Measurements from ENCODE around the gene ZNF512.
"Not testable (repeated sequence)": the region's sequence is repeated elsewhere in the genome, so short reads cannot be mapped to it uniquely, and the experiment has no call there.

ZNF512 gene, protein sequence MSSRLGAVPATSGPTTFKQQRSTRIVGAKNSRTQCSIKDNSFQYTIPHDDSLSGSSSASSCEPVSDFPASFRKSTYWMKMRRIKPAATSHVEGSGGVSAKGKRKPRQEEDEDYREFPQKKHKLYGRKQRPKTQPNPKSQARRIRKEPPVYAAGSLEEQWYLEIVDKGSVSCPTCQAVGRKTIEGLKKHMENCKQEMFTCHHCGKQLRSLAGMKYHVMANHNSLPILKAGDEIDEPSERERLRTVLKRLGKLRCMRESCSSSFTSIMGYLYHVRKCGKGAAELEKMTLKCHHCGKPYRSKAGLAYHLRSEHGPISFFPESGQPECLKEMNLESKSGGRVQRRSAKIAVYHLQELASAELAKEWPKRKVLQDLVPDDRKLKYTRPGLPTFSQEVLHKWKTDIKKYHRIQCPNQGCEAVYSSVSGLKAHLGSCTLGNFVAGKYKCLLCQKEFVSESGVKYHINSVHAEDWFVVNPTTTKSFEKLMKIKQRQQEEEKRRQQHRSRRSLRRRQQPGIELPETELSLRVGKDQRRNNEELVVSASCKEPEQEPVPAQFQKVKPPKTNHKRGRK

DNA sequence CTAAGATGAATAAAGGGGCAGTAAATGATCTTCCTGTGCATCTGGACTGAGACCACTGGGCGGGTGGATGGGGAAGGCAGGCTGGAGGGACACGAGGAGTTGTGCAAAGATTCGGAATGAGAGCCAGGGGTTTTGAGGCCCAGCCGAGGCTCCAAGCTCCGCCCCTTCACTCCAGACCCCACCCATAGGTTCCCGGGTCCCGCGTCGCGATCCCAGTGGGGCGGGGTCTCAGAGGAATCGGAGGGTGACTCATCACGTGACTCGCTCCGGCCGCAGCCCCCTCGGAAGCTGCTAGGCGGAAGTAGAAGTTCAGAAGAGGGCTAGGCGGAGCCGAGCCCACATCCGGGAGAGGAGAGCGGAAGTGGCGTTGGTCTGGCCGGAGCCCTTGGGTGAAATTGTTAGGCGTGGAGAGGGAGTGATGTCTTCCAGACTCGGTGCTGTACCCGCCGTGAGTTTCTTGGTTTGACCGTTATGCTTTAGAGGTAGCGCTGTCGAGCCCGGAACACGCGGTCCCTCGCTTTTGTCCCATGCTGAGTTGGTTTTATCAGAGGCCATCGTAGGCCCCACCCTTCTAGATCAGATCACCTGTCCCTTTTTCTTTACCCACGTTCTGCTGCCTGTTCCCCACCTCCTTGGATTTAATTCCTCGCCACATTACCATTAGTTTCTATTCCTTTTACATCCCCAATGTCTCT, at the start of gene ZNF512:
ZNF512 (plus strand) TSS at position 348 of the 695 bp plus-strand sequence; CDS start at position 419, 71 bp downstream.
- DNase-seq = peak; percentile 92

DNA sequence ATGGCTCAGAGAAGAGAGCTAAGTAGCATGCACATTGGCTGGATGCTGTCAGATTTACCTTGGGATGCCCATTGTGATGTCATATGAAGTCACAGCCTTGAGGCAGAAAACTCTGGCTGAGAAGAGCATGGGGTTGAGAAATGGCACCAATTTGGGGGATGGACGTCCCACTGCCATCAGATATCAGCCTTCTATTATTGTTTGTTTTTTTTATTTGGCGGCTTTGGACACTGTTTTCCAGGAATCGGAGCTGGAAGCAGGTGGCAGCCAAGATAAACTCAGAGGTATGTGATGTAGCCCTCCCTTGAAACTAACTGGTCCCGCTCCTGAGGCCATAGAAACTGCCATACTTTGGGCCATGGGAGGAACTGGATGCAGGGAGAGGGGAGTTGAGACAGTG, 45.6 kb upstream of the ZNF512 start:
- no peak for DNase-seq

DNA sequence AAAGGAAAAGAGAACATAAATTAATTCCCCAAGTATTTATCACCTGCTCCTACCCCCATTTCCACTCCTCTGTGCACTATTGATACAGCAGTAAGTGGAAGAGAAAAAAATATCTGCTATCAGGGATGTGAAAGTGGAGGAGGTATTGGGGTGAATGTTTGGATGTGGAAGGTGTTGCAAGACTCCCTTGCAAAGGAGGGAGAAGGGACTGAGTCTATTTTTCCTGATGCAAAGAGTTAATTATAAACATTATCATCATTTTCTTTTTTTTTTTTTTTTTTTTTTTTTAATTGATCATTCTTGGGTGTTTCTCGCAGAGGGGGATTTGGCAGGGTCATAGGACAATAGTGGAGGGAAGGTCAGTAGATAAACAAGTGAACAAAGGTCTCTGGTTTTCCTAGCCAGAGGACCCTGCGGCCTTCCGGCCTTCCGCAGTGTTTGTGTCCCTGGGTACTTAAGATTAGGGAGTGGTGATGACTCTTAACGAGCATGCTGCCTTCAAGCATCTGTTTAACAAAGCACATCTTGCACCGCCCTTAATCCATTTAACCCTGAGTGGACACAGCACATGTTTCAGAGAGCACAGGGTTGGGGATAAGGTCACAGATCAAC, 43.9 kb upstream of the ZNF512 start:
- not testable (repeated sequence) for DNase-seq

DNA sequence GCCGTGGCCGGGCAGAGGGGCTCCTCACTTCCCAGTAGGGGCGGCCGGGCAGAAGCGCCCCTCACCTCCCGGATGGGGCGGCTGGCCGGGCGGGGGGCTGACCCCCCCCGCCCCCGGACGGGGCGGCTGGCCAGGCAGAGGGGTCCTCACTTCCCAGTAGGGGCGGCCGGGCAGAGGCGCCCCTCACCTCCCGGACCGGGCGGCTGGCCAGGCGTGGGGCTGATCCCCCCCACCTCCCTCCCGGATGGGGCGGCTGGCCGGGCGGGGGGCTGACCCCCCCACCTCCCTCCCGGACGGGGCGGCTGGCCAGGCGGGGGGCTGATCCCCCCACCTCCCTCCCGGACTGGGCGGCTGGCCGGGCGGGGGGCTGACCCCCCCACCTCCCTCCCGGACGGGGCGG, 43.2 kb upstream of the ZNF512 start:
- DNase-seq = not testable (repeated sequence)

DNA sequence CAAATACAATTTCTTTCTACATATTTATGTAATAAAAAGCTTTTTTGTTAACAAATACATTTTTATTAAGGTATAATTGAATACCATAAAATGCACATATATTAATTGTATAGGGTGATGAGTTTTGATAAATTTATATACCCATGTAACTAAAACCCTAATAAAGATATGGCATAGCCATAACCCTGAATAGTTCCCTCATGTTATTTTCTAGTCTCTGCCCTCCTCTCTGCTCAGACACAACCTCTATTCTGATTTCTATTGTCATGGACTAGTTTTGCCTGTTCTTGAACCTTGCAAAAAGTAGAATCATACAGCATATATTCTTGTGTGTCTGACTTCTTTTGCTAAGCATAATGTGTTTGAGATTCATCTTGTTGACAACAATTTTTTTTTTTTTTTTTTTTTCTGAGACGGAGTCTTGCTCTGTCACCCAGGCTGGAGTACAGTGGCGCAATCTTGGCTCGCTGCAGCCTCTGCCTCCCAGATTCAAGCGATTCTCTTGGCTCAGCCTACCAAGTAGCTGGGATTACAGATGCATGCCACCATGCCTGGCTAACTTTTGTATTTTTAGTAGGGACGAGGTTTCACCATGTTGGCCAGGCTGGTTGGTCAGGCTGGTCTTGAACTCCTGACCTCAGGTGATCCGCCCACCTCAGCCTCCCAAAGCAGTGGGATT, 38.6 kb upstream of the ZNF512 start:
- DNase-seq = no peak

DNA sequence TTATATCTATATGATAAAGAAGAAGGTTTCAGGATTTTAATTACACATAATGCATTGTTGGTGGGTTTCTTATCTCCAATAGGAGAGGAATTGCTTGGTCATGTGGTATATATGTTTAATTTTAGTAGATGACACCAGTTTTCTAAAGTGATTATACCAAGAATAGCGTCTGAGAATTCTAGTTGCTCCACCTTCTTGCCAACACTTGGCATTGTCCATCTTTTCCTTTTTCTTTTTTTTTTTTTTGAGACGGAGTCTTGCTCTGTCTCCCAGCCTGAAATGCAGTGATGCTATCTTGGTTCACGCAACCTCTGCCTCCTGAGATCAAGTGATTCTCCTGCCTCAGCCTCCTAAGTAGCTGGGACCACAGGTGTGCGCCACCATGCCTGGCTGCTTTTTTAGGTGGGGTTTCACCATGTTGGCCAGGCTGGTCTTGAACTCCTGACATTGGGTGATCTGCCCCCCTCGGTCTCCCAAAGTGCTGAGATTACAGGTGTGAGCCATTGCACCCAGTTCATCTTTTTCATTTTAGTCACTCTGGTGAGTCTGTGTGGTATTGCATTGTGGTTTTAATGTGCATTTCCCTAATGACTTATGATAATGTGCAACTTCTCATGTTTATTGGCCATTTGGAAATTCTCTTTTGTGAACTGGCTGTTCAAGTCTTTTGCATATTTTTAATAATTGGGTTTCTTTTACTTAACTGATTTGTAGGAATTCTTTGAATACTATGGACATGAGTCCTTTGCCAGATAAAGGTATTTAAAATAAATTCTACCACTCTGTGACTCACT, 37.3 kb upstream of the ZNF512 start:
- peak; percentile 3 for DNase-seq

DNA sequence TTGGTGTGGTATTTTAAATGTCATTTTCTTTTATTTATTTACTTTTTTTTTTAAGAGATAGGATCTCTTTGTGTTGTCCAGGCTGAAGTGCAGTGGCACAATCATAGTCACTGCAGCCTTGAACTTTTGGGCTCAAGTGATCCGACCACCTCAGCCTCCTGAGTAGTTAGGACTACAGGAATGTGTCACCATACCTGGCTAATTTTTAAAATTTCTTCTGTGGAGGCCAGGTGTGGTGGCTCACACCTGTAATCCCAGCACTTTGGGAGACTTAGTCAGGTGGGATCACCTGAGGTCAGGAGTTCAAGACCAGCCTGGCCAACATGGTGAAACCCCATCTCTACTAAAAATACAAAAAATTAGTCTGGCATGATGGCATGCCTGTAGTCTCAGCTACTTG, 33.5 kb upstream of the ZNF512 start:
- no peak for DNase-seq

DNA sequence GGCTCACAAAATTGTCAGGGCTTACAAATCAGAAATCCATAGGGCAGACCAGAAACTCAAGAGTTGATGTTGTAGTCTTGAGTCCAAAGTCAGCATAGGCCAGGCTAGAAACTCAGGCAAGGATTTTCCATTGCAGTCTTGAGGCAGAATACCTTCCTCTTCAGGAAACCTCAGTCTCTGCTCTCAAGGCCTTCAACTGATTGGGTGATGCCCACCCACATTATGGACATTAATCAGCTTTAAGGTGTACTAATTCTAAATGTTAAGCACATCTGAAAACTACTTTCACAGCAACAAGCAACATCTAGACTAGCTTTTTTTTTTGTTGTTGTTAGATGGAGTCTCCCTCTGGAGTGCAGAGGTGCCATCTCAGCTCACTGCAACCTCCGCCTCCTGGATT, 31.3 kb upstream of the ZNF512 start:
- DNase-seq = no peak

DNA sequence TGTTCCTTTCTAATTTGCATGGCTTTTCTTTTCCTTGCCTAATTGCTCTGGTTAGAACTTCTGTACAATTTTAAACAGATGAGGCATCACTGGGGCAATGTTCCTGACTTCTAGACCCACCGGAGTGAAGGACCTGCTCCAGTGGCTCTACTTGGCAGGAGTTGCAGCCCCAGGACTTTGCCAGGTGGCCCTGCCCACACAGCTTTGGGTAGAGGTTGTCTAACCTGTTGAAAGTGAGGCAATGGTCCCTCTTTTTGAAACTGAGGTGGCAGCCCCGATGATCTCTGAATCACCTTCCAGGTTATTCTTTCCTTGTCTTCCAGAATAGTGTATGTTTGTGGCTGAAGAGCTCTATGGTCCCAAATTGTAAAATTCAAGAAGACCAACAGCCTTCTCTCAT, 29.9 kb upstream of the ZNF512 start:
- DNase-seq = no peak

DNA sequence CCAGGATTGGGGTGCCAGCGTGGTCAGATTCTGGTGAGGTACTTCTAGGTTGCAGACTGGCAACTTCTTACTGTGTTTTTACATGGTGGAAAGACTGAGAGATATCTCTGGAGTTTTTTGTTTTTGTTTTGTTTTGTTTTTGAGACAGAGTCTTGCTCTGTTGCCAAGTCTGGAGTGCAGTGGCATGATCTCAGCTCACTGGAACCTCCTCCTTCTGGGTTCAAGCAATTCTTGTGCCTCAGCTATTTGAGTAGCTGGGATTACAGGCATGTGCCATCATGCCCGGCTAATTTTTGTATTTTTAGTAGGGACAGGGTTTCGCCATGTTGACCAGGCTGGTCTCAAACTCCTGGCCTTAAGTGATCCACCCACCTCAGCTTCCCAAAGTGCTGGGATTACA, 28.4 kb upstream of the ZNF512 start:
- not testable (repeated sequence) for DNase-seq

DNA sequence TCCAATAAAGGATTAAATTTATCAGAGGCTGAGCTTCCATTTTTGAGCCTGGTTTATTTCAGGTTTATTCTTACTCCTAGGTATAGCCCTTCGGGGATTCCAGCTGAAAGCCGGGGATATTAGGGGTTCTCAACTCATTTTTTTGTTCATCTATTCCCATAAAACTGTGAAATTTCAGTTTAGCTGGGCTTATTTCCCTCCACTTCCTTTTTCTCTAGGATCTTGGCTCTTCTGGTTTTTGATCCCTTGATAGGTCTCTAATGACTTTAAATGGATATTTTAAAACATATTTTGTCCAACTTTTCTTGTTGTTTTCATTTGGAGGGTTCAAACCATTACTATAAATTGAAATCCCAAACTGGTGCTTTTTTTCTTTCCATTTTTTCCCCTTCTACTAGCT, 23.6 kb upstream of the ZNF512 start:
- no peak for DNase-seq

DNA sequence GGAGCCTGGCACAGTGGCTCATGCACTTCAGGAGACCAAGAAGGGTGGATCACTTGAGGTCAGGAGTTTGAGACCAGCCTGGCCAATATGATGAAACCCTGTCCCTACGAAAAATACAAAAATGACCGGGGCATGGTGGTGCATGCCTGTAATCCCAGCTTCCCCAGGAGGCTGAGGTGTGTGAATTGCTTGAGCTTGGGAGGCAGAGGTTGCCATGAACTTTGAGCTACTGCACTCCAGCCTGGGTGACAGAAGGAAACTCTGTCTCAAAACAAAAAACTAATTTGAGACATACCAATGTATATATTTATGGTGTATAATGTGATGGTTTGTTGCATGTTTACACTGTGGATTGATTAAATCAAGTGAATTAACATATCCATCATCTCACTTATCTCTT, 21.8 kb upstream of the ZNF512 start:
- no peak for DNase-seq

DNA sequence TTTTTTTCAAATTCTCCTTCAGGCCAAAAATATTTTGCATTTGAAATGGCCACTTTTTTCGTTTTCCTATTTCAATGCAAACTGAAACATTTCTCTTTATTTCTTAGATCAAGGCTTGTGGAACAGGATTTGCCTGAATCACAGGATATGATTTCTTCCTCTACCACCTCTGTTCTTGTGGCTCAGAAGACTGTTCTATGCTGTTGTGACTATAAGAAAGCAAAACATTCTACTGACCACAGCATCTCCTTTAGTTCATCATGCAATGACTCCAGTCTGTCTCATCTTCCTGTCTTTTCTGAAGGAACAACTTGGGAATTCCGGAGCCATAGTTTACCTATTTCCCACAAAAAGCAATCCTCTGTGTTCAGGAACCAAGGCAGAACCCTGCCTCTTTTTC, 16.2 kb upstream of the ZNF512 start:
- no peak for DNase-seq

DNA sequence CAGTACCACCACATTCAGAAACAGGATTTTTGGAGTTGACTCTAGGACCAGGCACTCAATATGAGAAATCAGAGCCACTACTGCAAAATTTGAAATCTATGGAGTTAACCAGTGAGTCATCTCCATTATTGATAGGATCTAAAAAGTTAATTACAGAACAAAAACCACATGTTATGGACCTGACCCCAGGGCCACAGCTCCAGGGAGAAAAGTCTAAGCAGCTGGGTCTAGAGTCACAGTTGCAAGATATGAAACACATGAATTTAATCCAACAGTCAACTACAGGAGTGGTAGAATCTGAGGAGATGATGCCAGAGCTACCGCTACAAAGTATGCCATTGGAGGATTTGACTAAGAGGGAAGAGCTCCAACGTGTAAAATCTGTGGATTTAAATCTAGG, 13.4 kb upstream of the ZNF512 start:
- DNase-seq = no peak

DNA sequence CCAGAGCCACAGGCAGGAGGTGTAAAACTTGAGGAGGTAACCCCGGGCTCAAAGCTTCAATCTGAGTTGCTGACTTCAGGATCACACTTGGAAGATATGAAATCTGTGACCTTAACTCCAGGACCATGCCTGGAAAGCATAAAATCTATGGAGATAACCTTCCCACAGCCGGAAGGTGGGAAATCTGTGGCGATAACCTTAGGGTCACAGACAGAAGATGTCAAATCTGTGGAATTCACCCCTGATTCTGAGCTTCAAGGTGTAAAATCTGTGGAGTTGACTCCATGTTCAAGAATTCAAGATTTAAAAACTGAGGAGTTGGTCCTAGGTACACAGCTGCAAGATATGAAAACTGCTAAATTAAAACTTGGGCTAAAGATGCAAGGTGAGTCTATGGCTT, 11.6 kb upstream of the ZNF512 start:
- DNase-seq = no peak

DNA sequence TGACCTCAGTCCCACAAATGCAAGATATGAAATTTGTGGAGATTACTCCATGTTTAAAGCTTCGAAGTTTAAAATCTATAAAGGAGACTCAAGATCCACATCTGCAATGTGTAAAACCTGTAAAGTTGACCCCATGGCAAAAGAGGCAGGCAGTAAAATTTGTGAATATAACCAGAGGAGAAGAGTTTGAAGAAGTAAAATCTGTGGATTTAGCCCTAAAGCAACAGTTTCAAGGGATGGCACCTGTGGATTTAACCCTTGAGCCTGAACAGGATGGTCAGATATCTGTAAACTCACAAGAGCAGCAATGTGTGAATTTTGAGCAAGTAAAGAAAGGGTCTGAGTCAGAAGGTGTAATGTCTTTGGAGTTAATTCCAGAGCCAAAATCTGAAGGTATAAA, 11.2 kb upstream of the ZNF512 start:
- DNase-seq = no peak

DNA sequence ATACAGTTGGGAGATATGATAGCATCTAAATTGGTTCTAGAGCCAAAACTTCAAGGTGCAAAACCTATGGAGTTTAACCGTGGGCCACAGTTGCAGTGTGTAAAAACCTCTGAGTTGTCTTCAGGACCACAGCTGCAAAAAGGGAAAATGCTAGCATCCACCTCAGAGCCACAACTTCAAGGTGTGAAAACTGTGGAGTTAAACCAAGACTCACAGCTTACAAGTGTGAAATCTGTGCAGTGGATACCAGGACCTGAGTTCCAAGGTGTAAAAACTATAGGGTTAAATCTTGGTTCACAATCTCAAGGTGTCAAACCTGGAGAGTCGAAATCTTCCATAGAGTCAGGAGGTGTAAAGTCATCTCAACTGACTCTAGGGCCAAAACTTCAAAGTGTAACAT, 10.4 kb upstream of the ZNF512 start:
- peak; percentile 66 for DNase-seq

DNA sequence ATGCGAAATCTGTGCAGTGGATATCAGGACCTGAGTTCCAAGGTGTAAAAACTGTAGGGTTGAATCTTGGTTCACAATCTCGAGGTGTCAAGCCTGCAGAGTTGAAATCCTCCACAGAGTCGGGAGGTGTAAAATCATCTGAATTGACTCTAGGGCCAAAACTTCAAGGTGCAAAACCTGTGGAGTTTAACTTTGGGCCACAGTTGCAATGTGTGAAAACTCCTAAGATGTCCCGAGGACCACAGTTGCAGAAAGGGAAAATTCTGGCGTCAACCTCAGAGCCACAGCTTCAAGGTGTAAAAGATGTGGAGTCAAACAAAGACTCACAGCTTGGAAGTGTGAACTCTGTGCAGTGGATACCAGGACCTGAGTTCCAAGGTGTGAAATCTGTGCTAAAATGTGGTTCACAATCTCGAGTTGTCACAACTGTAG, 9.8 kb upstream of the ZNF512 start:
- peak; percentile 60 for DNase-seq

DNA sequence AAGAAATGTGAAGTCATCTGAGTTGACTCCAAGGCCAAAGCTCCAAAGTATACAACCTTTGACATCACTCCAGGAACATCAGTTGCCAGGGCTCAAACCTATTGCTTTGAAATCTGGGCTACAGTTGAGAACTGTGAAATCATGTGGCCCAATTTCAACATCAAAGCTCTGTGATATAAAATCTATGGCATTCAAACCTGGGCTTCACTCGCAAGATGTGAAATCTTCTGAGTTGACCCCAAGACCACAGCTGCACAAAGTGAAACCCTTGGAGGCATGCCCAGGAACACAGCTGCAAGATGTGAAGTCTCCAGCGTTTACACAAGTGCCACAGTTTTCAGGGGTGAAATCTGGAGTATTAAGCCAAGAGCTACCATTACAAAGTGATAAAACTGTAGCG, 9.4 kb upstream of the ZNF512 start:
- DNase-seq = no peak

DNA sequence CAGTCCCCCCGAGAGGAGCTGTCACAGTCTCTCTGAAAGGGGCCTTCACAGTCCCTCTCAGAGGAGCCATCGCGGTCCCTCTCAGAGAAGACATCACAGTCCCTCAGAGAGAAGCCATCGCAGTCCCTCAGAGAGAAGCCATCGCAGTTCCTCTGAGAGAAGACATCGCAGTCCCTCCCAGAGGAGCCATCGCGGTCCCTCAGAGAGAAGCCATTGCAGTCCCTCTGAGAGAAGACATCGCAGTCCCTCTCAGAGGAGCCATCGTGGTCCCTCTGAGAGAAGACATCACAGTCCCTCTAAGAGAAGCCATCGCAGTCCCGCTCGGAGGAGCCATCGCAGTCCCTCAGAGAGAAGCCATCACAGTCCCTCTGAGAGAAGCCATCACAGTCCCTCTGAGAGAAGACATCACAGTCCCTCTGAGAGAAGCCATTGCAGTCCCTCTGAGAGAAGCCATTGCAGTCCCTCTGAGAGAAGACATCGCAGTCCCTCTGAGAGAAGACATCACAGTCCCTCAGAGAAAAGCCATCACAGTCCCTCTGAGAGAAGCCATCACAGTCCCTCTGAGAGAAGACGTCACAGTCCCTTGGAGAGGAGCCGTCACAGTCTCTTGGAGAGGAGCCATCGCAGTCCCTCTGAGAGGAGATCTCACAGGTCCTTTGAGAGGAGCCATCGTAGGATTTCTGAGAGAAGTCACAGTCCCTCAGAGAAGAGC, 1.3 kb upstream of the ZNF512 start:
- no peak for DNase-seq

DNA sequence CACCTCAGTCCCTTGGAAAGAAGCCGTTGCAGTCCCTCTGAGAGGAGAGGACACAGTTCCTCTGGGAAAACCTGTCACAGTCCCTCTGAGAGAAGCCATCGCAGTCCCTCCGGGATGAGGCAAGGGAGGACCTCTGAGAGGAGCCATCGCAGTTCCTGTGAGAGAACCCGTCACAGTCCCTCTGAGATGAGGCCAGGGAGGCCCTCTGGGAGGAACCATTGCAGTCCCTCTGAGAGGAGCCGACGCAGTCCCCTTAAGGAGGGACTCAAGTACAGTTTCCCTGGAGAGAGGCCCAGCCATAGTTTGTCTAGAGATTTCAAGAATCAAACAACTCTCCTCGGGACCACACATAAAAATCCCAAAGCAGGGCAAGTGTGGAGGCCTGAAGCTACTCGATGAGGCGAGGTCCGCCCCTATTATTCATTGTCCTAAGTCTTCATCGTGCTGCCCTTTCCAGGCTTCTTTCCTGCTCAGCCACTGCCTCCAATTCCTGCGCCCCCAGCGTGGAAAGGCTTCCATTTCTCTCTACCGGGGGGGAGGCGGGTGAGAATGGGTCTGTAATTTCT, 630 bp upstream of the ZNF512 start:
- DNase-seq = no peak

All from activated CD4-positive, alpha-beta T cell treated with anti-CD3 and anti-CD28 coated beads, Interleukin-2, Interleukin-6, amounts not matched to agents 100 ng/mL and 50 ng/mL, durations not matched to agents 16 hours and 8 hours (primary cell).